ENCODE results near the gene PTPN11.
A peak's percentile ranks its signal among the peaks of the same experiment; 100 is the strongest.
"Not testable (repeated sequence)": the region's sequence is repeated elsewhere in the genome, so short reads cannot be mapped to it uniquely, and the experiment has no call there.

The PTPN11 gene

GRCh38 chr12:112447106-112447505 is 28.4 kb downstream of the PTPN11 start:
- Histone ChIP-seq H2AFZ (ENCODE audit: low read depth, low read length) (no peak overlapping the region), H4K91ac (ENCODE audit: low read length) (no peak overlapping the region), H3K27ac (ENCODE audit: low read length, poor library complexity, severe bottlenecking) (no peak overlapping the region), H3K9ac (ENCODE audit: low read length) (no peak overlapping the region), H2BK12ac (ENCODE audit: low read length in 2 of 2) (no peak overlapping the region), H3K79me1 (replicated peaks; ENCODE audit: low read length, poor library complexity, severe bottlenecking) (peaks cover 26% of the 10 kb centered on the region), H2BK15ac (ENCODE audit: low read depth, poor library complexity, severe bottlenecking) (no peak overlapping the region), H2BK120ac (ENCODE audit: low read depth, low read length) (no peak overlapping the region), H4K8ac (ENCODE audit: low read length) (no peak overlapping the region), H3K4ac (ENCODE audit: low read depth in 1 of 2, low read length in 2 of 2) (no peak overlapping the region), H3K18ac (ENCODE audit: low read depth in 1 of 2, low read length in 2 of 2) (no peak overlapping the region), H3K36me3 (ENCODE audit: control insufficient read depth in 1 of 2, insufficient read depth in 2 of 2, low read depth in 1 of 2, low read length in 2 of 2) (peaks cover 18 to 43% of the 10 kb centered on the region in 2 experiments), H3K23ac (ENCODE audit: low read length in 2 of 2) (no peak overlapping the region), H3K27me3 (ENCODE audit: control insufficient read depth in 1 of 2, insufficient read depth in 1 of 2, low read length in 2 of 2) (no peaks in the 10 kb centered on the region), H2BK5ac (ENCODE audit: low read depth, low read length, poor library complexity, severe bottlenecking) (no peak overlapping the region), H3K4me2 (ENCODE audit: low read length, poor library complexity, severe bottlenecking) (no peak overlapping the region), H3K4me3 (ENCODE audit: insufficient read depth in 1 of 2, low read depth in 1 of 2, low read length in 2 of 2) (no peak overlapping the region), H3K9me3 (ENCODE audit: control insufficient read depth, low read length) (no peaks in the 10 kb centered on the region), H3K4me1 (ENCODE audit: control insufficient read depth, insufficient read depth, low read depth, low read length) (no peaks in the 10 kb centered on the region), H2AK5ac (ENCODE audit: low read length, severe bottlenecking) (no peak overlapping the region), H3K14ac (ENCODE audit: low read length in 2 of 2) (no peak overlapping the region)
- WGBS: 100% methylated on average over 1 of the region's 3 CpGs
- DNase-seq: no peak

- H2BK5ac ChIP-seq (ENCODE audit: low read depth, low read length, poor library complexity, severe bottlenecking); H2BK120ac ChIP-seq (ENCODE audit: low read depth, low read length); H3K14ac ChIP-seq (ENCODE audit: low read length in 2 of 2); H3K4me3 ChIP-seq (ENCODE audit: insufficient read depth in 1 of 2, low read depth in 1 of 2, low read length in 2 of 2); H3K18ac ChIP-seq (ENCODE audit: low read depth in 1 of 2, low read length in 2 of 2); H4K8ac ChIP-seq (ENCODE audit: low read length); DNase-seq; H3K4me2 ChIP-seq (ENCODE audit: low read length, poor library complexity, severe bottlenecking); H2BK12ac ChIP-seq (ENCODE audit: low read length in 2 of 2); H3K4ac ChIP-seq (ENCODE audit: low read depth in 1 of 2, low read length in 2 of 2); H3K9me3 ChIP-seq (ENCODE audit: control insufficient read depth, low read length); H4K91ac ChIP-seq (ENCODE audit: low read length); H2BK15ac ChIP-seq (ENCODE audit: low read depth, poor library complexity, severe bottlenecking); H3K27ac ChIP-seq (ENCODE audit: low read length, poor library complexity, severe bottlenecking); H3K27me3 ChIP-seq (ENCODE audit: control insufficient read depth in 1 of 2, insufficient read depth in 1 of 2, low read length in 2 of 2); H3K23ac ChIP-seq (ENCODE audit: low read length in 2 of 2); H2AK5ac ChIP-seq (ENCODE audit: low read length, severe bottlenecking); H3K4me1 ChIP-seq (ENCODE audit: control insufficient read depth, insufficient read depth, low read depth, low read length); H2AFZ ChIP-seq (ENCODE audit: low read depth, low read length): not testable (repeated sequence)
- Histone ChIP-seq H3K9ac (ENCODE audit: low read length) (peak overlapping the region; percentile 48), H3K36me3 (ENCODE audit: control insufficient read depth in 1 of 2, insufficient read depth in 2 of 2, low read depth in 1 of 2, low read length in 2 of 2) (peaks cover 23 to 52% of the 10 kb centered on the region in 2 experiments), H3K79me1 (replicated peaks; ENCODE audit: low read length, poor library complexity, severe bottlenecking) (peaks cover 31% of the 10 kb centered on the region)
- WGBS: 71% methylated on average over 1 of the region's 2 CpGs
Observed at GRCh38 chr12:112448165-112448564, 29.4 kb downstream of the PTPN11 start.

DNA sequence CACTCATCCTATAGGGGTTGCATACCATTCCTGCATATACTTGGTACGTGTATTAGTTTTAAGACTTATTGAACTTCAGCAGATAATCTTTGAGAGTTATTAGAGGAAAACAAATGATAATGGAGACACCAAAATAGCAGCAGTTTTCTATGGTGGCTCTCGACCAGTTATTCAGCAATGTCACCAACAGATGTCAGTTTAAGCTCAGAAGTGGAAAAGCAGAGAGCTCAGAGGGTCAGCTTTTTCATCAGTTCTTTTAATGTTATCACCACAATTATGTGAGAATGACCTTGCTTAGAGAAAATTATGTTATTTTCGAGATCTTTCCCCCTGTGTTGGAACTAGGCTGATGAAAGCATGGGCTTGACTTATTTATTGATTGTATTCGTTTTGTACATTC is 32.0 kb downstream of the PTPN11 start:
- H3K79me1 ChIP-seq (replicated peaks; ENCODE audit: low read length, poor library complexity, severe bottlenecking): peaks cover 28% of the 10 kb centered on the region
- 100% methylated on average over 3 of the region's 4 CpGs for WGBS
- no peak overlapping the region for H3K23ac ChIP-seq (ENCODE audit: low read length in 2 of 2)
- H2BK12ac ChIP-seq (ENCODE audit: low read length in 2 of 2): no peak overlapping the region
- peaks cover 32 to 77% of the 10 kb centered on the region in 2 experiments for H3K36me3 ChIP-seq (ENCODE audit: control insufficient read depth in 1 of 2, insufficient read depth in 2 of 2, low read depth in 1 of 2, low read length in 2 of 2)
- no peak overlapping the region for H2AFZ ChIP-seq (ENCODE audit: low read depth, low read length)
- no peak for DNase-seq
- H3K4me1 ChIP-seq (ENCODE audit: control insufficient read depth, insufficient read depth, low read depth, low read length): no peaks in the 10 kb centered on the region
- no peak overlapping the region for H3K4ac ChIP-seq (ENCODE audit: low read depth in 1 of 2, low read length in 2 of 2)
- no peak overlapping the region for H3K18ac ChIP-seq (ENCODE audit: low read depth in 1 of 2, low read length in 2 of 2)
- no peak overlapping the region for H2AK5ac ChIP-seq (ENCODE audit: low read length, severe bottlenecking)
- H3K9me3 ChIP-seq (ENCODE audit: control insufficient read depth, low read length): no peaks in the 10 kb centered on the region
- H4K8ac ChIP-seq (ENCODE audit: low read length): no peak overlapping the region
- no peak overlapping the region for H3K9ac ChIP-seq (ENCODE audit: low read length)
- no peak overlapping the region for H3K14ac ChIP-seq (ENCODE audit: low read length in 2 of 2)
- H3K4me3 ChIP-seq (ENCODE audit: insufficient read depth in 1 of 2, low read depth in 1 of 2, low read length in 2 of 2): no peak overlapping the region
- H4K91ac ChIP-seq (ENCODE audit: low read length): no peak overlapping the region
- no peak overlapping the region for H3K27ac ChIP-seq (ENCODE audit: low read length, poor library complexity, severe bottlenecking)
- no peak overlapping the region for H2BK5ac ChIP-seq (ENCODE audit: low read depth, low read length, poor library complexity, severe bottlenecking)
- no peak overlapping the region for H2BK15ac ChIP-seq (ENCODE audit: low read depth, poor library complexity, severe bottlenecking)
- no peaks in the 10 kb centered on the region for H3K27me3 ChIP-seq (ENCODE audit: control insufficient read depth in 1 of 2, insufficient read depth in 1 of 2, low read length in 2 of 2)
- no peak overlapping the region for H3K4me2 ChIP-seq (ENCODE audit: low read length, poor library complexity, severe bottlenecking)
- no peak overlapping the region for H2BK120ac ChIP-seq (ENCODE audit: low read depth, low read length)

DNA sequence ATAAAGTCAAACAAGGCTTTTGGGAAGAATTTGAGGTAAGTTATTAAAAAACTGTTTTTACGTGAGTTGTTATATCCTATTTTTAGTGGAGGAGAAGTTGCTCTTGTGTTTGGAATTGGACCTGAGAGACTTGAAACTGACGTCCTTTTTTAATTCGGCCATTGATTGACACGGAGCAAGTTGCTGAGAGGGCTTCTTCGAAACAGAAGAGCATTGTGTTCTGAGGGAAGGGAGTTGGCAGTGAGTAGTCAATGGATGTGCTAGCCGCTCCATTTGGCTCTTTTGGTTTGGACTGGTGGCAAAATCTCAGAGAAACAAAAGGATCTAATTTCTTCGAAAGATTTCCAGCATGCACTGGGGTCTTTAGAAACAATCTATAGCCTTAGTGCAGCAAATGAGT is 37.3 kb downstream of the PTPN11 start:
- Histone ChIP-seq H2AK5ac (ENCODE audit: low read length, severe bottlenecking) (no peak overlapping the region), H3K14ac (ENCODE audit: low read length in 2 of 2) (no peak overlapping the region), H3K18ac (ENCODE audit: low read depth in 1 of 2, low read length in 2 of 2) (no peak overlapping the region), H2BK120ac (ENCODE audit: low read depth, low read length) (no peak overlapping the region), H3K27me3 (ENCODE audit: control insufficient read depth in 1 of 2, insufficient read depth in 1 of 2, low read length in 2 of 2) (no peaks in the 10 kb centered on the region), H3K4me3 (ENCODE audit: insufficient read depth in 1 of 2, low read depth in 1 of 2, low read length in 2 of 2) (no peak overlapping the region), H3K36me3 (ENCODE audit: control insufficient read depth in 1 of 2, insufficient read depth in 2 of 2, low read depth in 1 of 2, low read length in 2 of 2) (peaks cover 38 to 86% of the 10 kb centered on the region in 2 experiments), H3K9ac (ENCODE audit: low read length) (no peak overlapping the region), H3K27ac (ENCODE audit: low read length, poor library complexity, severe bottlenecking) (no peak overlapping the region), H4K8ac (ENCODE audit: low read length) (no peak overlapping the region), H3K4me1 (ENCODE audit: control insufficient read depth, insufficient read depth, low read depth, low read length) (no peaks in the 10 kb centered on the region), H3K79me1 (replicated peaks; ENCODE audit: low read length, poor library complexity, severe bottlenecking) (peaks cover 22% of the 10 kb centered on the region), H2AFZ (ENCODE audit: low read depth, low read length) (no peak overlapping the region), H3K4me2 (ENCODE audit: low read length, poor library complexity, severe bottlenecking) (no peak overlapping the region), H3K9me3 (ENCODE audit: control insufficient read depth, low read length) (no peaks in the 10 kb centered on the region), H4K91ac (ENCODE audit: low read length) (no peak overlapping the region), H3K23ac (ENCODE audit: low read length in 2 of 2) (no peak overlapping the region), H2BK12ac (ENCODE audit: low read length in 2 of 2) (no peak overlapping the region), H3K4ac (ENCODE audit: low read depth in 1 of 2, low read length in 2 of 2) (no peak overlapping the region), H2BK5ac (ENCODE audit: low read depth, low read length, poor library complexity, severe bottlenecking) (no peak overlapping the region), H2BK15ac (ENCODE audit: low read depth, poor library complexity, severe bottlenecking) (no peak overlapping the region)
- WGBS: 97% methylated on average over 7 of the region's 7 CpGs
- no peak for DNase-seq

All from mesenchymal stem cell (in vitro differentiated cells and primary cell).